ENCODE data around the gene ATXN7L1.

- TF ChIP-seq CTCF (conservative IDR thresholded peaks at IDR 0.05; ENCODE audit: low read length), result no peak
- no peak for TF ChIP-seq EZH2phosphoT487 (IDR thresholded peaks at IDR 0.05; ENCODE audit: borderline replicate concordance, low read depth, low read length)
Observed at GRCh38 chr7:105742787-105743186, 133.6 kb downstream of the ATXN7L1 start.

All from OCI-LY7 (cell line).